Measurements from ENCODE around the gene REXO2. TPM values are rescaled to one million over a fixed set of nuclear protein-coding genes. Genes with fewer than 3 reads are reported as not detected.

The REXO2 gene
- total and polyA plus RNA-seq, 2 of the 4 experiments (the other 2 are of a cell fraction) = 179 to 255 TPM

DNA sequence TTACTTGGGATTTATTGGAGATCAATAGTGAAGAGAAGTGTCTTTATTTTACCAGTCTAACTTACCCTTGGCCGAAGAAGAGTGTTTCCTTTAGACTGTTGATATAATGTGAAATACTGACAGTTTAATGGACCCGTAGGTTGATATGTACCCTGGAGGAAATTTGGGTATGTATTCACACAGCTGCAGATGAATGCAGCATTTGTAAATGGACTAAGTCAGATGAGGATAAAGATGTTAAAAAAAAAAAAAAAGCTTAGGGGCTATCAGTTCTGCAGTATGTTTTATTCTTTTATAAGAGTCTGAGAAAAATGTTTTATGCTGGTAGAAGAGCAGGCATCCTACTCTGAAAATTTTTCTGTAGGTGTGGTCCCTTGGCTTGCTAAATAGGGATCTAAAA is 2.7 kb downstream of the REXO2 start:
- Histone ChIP-seq H2BK120ac (ENCODE audit: low read depth, low read length) (no peak overlapping the region), H3K14ac (replicated peaks; ENCODE audit: low read depth, low read length) (no peak overlapping the region), H3K18ac (ENCODE audit: low read depth, low read length) (no peak overlapping the region), H3K23ac (ENCODE audit: low read depth, low read length) (no peak overlapping the region), H3K4me3 (ENCODE audit: insufficient read depth, low read depth, low read length) (no peak overlapping the region), H2BK15ac (ENCODE audit: low read depth, low read length) (no peak overlapping the region), H3K4ac (ENCODE audit: low read depth, low read length) (no peak overlapping the region), H3K79me1 (ENCODE audit: low read depth in 1 of 2, low read length in 2 of 2) (peaks cover 15 to 52% of the 10 kb centered on the region in 2 experiments; a peak in 3 of 4 replicates), H3K36me3 (ENCODE audit: control insufficient read depth, insufficient read depth, low read length) (peaks cover 6% of the 10 kb centered on the region), H4K91ac (ENCODE audit: insufficient read depth, low read depth, low read length) (no peak overlapping the region), H3K27me3 (ENCODE audit: control insufficient read depth, insufficient read depth, low read length) (no peaks in the 10 kb centered on the region), H2AK9ac (replicated peaks; ENCODE audit: low read depth, low read length, poor library complexity) (no peak overlapping the region), H4K5ac (ENCODE audit: low read depth, low read length) (no peak overlapping the region), H3K9me3 (ENCODE audit: control insufficient read depth, insufficient read depth, low read length) (no peaks in the 10 kb centered on the region), H2BK20ac (ENCODE audit: low read depth, low read length) (no peak overlapping the region), H3K56ac (ENCODE audit: extremely low read depth, insufficient read depth, low read length) (no peak overlapping the region), H2AFZ (replicated peaks; ENCODE audit: low read length, poor library complexity) (no peak overlapping the region), H3K4me1 (ENCODE audit: control insufficient read depth, insufficient read depth, low read length) (peaks cover 8% of the 10 kb centered on the region), H4K8ac (ENCODE audit: low read depth in 2 of 2, low read length in 2 of 2) (no peak overlapping the region), H3K4me2 (ENCODE audit: low read depth, low read length) (no peak overlapping the region), H3K27ac (ENCODE audit: insufficient read depth, low read length) (no peak overlapping the region), H2AK5ac (ENCODE audit: low read depth, low read length) (no peak overlapping the region), H3K9ac (ENCODE audit: low read depth, low read length) (no peak overlapping the region), H4K20me1 (ENCODE audit: insufficient read depth, low read length) (peaks cover 8% of the 10 kb centered on the region), H3K9me1 (ENCODE audit: insufficient read depth, low read length) (peaks cover 8% of the 10 kb centered on the region; the same call in 1 of the 2 replicates), H2BK5ac (ENCODE audit: low read depth, low read length, poor library complexity, severe bottlenecking) (no peak overlapping the region)
- DNase-seq = no peak
- TF ChIP-seq MAZ (IDR thresholded peaks at IDR 0.05; ENCODE audit: borderline replicate concordance, low read depth, low read length) (no peak), MXI1 (IDR thresholded peaks at IDR 0.05; ENCODE audit: borderline replicate concordance, low read depth, low read length) (no peak), RAD21 (IDR thresholded peaks at IDR 0.05; ENCODE audit: low read length) (no peak), FOS (IDR thresholded peaks at IDR 0.05; ENCODE audit: low read depth, low read length) (no peak), CEBPB (IDR thresholded peaks at IDR 0.05; ENCODE audit: low read depth, low read length) (no peak), POLR2A (IDR thresholded peaks at IDR 0.05; ENCODE audit: low read depth, low read length) (no peak), MAFK (IDR thresholded peaks at IDR 0.05; ENCODE audit: low read depth, low read length) (no peak), RCOR1 (IDR thresholded peaks at IDR 0.05; ENCODE audit: insufficient replicate concordance, low read length) (no peak), NFE2L2 (IDR thresholded peaks at IDR 0.05; ENCODE audit: low read depth, low read length) (no peak), BHLHE40 (IDR thresholded peaks at IDR 0.05; ENCODE audit: low read depth, low read length) (no peak), CHD1 (IDR thresholded peaks at IDR 0.05; ENCODE audit: low read depth, low read length) (no peak)
- TF ChIP-seq, protein P1, sequence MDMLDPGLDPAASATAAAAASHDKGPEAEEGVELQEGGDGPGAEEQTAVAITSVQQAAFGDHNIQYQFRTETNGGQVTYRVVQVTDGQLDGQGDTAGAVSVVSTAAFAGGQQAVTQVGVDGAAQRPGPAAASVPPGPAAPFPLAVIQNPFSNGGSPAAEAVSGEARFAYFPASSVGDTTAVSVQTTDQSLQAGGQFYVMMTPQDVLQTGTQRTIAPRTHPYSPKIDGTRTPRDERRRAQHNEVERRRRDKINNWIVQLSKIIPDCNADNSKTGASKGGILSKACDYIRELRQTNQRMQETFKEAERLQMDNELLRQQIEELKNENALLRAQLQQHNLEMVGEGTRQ (IDR thresholded peaks at IDR 0.05; ENCODE audit: low read depth, low read length) = no peak
- TF ChIP-seq, protein P2, sequence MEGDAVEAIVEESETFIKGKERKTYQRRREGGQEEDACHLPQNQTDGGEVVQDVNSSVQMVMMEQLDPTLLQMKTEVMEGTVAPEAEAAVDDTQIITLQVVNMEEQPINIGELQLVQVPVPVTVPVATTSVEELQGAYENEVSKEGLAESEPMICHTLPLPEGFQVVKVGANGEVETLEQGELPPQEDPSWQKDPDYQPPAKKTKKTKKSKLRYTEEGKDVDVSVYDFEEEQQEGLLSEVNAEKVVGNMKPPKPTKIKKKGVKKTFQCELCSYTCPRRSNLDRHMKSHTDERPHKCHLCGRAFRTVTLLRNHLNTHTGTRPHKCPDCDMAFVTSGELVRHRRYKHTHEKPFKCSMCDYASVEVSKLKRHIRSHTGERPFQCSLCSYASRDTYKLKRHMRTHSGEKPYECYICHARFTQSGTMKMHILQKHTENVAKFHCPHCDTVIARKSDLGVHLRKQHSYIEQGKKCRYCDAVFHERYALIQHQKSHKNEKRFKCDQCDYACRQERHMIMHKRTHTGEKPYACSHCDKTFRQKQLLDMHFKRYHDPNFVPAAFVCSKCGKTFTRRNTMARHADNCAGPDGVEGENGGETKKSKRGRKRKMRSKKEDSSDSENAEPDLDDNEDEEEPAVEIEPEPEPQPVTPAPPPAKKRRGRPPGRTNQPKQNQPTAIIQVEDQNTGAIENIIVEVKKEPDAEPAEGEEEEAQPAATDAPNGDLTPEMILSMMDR (conservative IDR thresholded peaks at IDR 0.05; ENCODE audit: low read depth, low read length) = no peak
- dilution Hi-C loops (cut with HindIII; ENCODE audit: low sequenced_read_pairs, unreplicated experiment) (no loop called here), intact Hi-C loops (cut with micrococcal nuclease) (loop anchor here (2.0 kb wide), 1 partner anchor 93 kb away; no protein-coding TSS in a partner anchor), in situ Hi-C loops (cut with MboI; ENCODE audit: low sequenced_read_pairs) (loop anchor here (10.0 kb wide), 1 partner anchor 87 kb away; no protein-coding TSS in a partner anchor)
- no TSS peak for BruUV-seq (replicated peaks)
- ChIA-PET CTCF (interaction anchor here (0.5 to 1.2 kb wide), 2 partner anchors 101 to 118 kb away, joined by 3 to 4 read pairs; no protein-coding TSS in a partner anchor), POLR2A (ENCODE audit: unreplicated experiment) (no interaction called here)
- WGBS, 2 experiments (ENCODE audit: extremely low coverage in 2 of 2, insufficient read length in 1 of 2) = no CpG with 5 or more reads among the region's 2 CpGs
- ATAC-seq (ENCODE audit: low read depth) = no peak
